IMR-90 (cell line): ENCODE data around the gene FFAR3. TPM values are rescaled to one million over a fixed set of nuclear protein-coding genes. Genes with fewer than 3 reads are reported as not detected.

Experiments used
- ATAC-seq: fragments of 200-7000 bp; cut with Tn5 transposase; 2 replicates; pipeline ENCODE4 v1.9.1; 2020; ENCODE audit warnings: low read depth, mild to moderate bottlenecking, moderate library complexity
- BruUV-seq: library from RNA; stranded (reverse); fragments of 400-500 nt; replicated peaks from 2 replicates; lab custom pipeline; 2021; lab: Mats Ljungman, UMichigan
- CTCF ChIA-PET: fragments of 300-600 bp; formaldehyde crosslinking; extraction: SDS; loops from one replicate; lab custom pipeline; 2021; ENCODE audit warnings: antibody characterized with exemption; lab: Yijun Ruan, JAX
- POLR2A ChIA-PET: fragments of 300-600 bp; sonication (Branson Sonifier 250); formaldehyde crosslinking; loops from one replicate; lab custom pipeline; 2022; ENCODE audit warnings: antibody characterized with exemption; ENCODE audit not compliant: unreplicated experiment; lab: Charles Lee
- DNase-seq: peaks from one replicate; pipeline ENCODE4 v3.0.0; 2013
- H2AFZ ChIP-seq: replicated peaks from 2 replicates; pipeline ENCODE3; 2013; ENCODE audit warnings: low read length, mild to moderate bottlenecking; ENCODE audit not compliant: poor library complexity
- H2AK5ac ChIP-seq: 2 replicates; pipeline ENCODE4 v1.6.1; 2013; ENCODE audit warnings: low read depth, low read length, inconsistent platforms
- H2AK9ac ChIP-seq: replicated peaks from 2 replicates; pipeline ENCODE3; 2013; ENCODE audit warnings: mild to moderate bottlenecking, low read depth, low read length, moderate library complexity; ENCODE audit not compliant: poor library complexity
- H2BK120ac ChIP-seq: 2 replicates; pipeline ENCODE4 v1.6.1; 2013; ENCODE audit warnings: low read depth, low read length, inconsistent platforms
- H2BK15ac ChIP-seq: 3 replicates; pipeline ENCODE4 v1.6.1; 2013; ENCODE audit warnings: low read depth, low read length, inconsistent platforms
- H2BK20ac ChIP-seq: 2 replicates; pipeline ENCODE4 v1.6.1; 2013; ENCODE audit warnings: low read depth, mild to moderate bottlenecking, inconsistent platforms, low read length, moderate library complexity
- H2BK5ac ChIP-seq: 2 replicates; pipeline ENCODE4 v1.6.1; 2013; ENCODE audit warnings: mild to moderate bottlenecking, low read depth, low read length, inconsistent platforms; ENCODE audit not compliant: poor library complexity, severe bottlenecking
- H3K14ac ChIP-seq: replicated peaks from 2 replicates; pipeline ENCODE4 v1.6.1; 2013; ENCODE audit warnings: low read depth, low read length, inconsistent platforms
- H3K18ac ChIP-seq: 2 replicates; pipeline ENCODE4 v1.6.1; 2013; ENCODE audit warnings: low read depth, low read length, control low read depth
- H3K23ac ChIP-seq: 2 replicates; pipeline ENCODE4 v1.6.1; 2013; ENCODE audit warnings: low read depth, low read length, inconsistent platforms
- H3K27ac ChIP-seq: 2 replicates; pipeline ENCODE4 v1.5.1; 2013; ENCODE audit warnings: mild to moderate bottlenecking, control low read depth, low read length; ENCODE audit not compliant: insufficient read depth
- H3K27me3 ChIP-seq: 2 replicates; pipeline ENCODE4 v1.6.1; 2013; ENCODE audit warnings: low read length; ENCODE audit not compliant: control insufficient read depth, insufficient read depth
- H3K36me3 ChIP-seq: 2 replicates; pipeline ENCODE4 v1.6.1; 2013; ENCODE audit warnings: low read length, mixed read lengths; ENCODE audit not compliant: control insufficient read depth, insufficient read depth
- H3K4ac ChIP-seq: 2 replicates; pipeline ENCODE4 v1.6.1; 2013; ENCODE audit warnings: low read depth, low read length, inconsistent platforms
- H3K4me1 ChIP-seq: 2 replicates; pipeline ENCODE4 v1.6.1; 2013; ENCODE audit warnings: low read length, mixed read lengths; ENCODE audit not compliant: control insufficient read depth, insufficient read depth
- H3K4me2 ChIP-seq: 2 replicates; pipeline ENCODE4 v1.6.1; 2013; ENCODE audit warnings: low read depth, mild to moderate bottlenecking, control low read depth, low read length, moderate library complexity
- H3K4me3 ChIP-seq: 2 replicates; pipeline ENCODE4 v1.5.1; 2013; ENCODE audit warnings: low read depth, mild to moderate bottlenecking, control low read depth, low read length, moderate library complexity; ENCODE audit not compliant: insufficient read depth
- H3K56ac ChIP-seq: 2 replicates; pipeline ENCODE4 v1.6.1; 2013; ENCODE audit warnings: low read length, inconsistent platforms; ENCODE audit not compliant: insufficient read depth; ENCODE audit errors: extremely low read depth
- H3K79me1 ChIP-seq, 2 experiments: 2 replicates each; pipeline ENCODE4 v1.6.1; 2013; ENCODE audit warnings: low read length in 2 of 2, inconsistent platforms in 1 of 2, low read depth in 1 of 2
- H3K9ac ChIP-seq: 2 replicates; pipeline ENCODE4 v1.6.1; 2013; ENCODE audit warnings: low read depth, low read length, control low read depth
- H3K9me1 ChIP-seq: 2 replicates; pipeline ENCODE4 v1.6.1; 2013; ENCODE audit warnings: low read length, inconsistent platforms; ENCODE audit not compliant: insufficient read depth
- H3K9me3 ChIP-seq: 2 replicates; pipeline ENCODE4 v1.6.1; 2013; ENCODE audit warnings: low read length; ENCODE audit not compliant: control insufficient read depth, insufficient read depth
- H4K20me1 ChIP-seq: 2 replicates; pipeline ENCODE4 v1.6.1; 2013; ENCODE audit warnings: low read length, inconsistent platforms; ENCODE audit not compliant: insufficient read depth
- H4K5ac ChIP-seq: 2 replicates; pipeline ENCODE4 v1.6.1; 2013; ENCODE audit warnings: mild to moderate bottlenecking, low read depth, low read length, control low read depth
- H4K8ac ChIP-seq, 2 experiments: 2 replicates each; pipeline ENCODE4 v1.6.1; 2013; ENCODE audit warnings: low read depth in 2 of 2, low read length in 2 of 2, control low read depth in 1 of 2, inconsistent platforms in 1 of 2
- H4K91ac ChIP-seq: 2 replicates; pipeline ENCODE4 v1.6.1; 2013; ENCODE audit warnings: low read depth, low read length, inconsistent platforms; ENCODE audit not compliant: insufficient read depth
- BHLHE40 ChIP-seq: fragments of 150-350 bp; IDR thresholded peaks from 2 replicates; pipeline ENCODE4 v1.6.1; 2016; ENCODE audit warnings: mild to moderate bottlenecking, low read depth, low read length
- CEBPB ChIP-seq: IDR thresholded peaks from 2 replicates; pipeline ENCODE4 v1.6.1; 2012; ENCODE audit warnings: low read depth, low read length, improper control_type of control experiment
- CTCF ChIP-seq: conservative IDR thresholded peaks from 2 replicates; pipeline ENCODE4 v1.5.1; 2012; ENCODE audit warnings: mild to moderate bottlenecking, low read depth, low read length, improper control_type of control experiment
- ELK1 ChIP-seq: fragments of 150-350 bp; IDR thresholded peaks from 2 replicates; pipeline ENCODE4 v1.6.1; 2016; ENCODE audit warnings: low read depth, mild to moderate bottlenecking, low read length, moderate library complexity, borderline replicate concordance
- FOS ChIP-seq: fragments of 150-350 bp; IDR thresholded peaks from 2 replicates; pipeline ENCODE4 v1.6.1; 2016; ENCODE audit warnings: low read depth, low read length
- MAFK ChIP-seq: IDR thresholded peaks from 2 replicates; pipeline ENCODE4 v1.6.1; 2012; ENCODE audit warnings: low read depth, low read length, improper control_type of control experiment
- MAZ ChIP-seq: IDR thresholded peaks from 2 replicates; pipeline ENCODE4 v1.6.1; 2012; ENCODE audit warnings: low read depth, mild to moderate bottlenecking, low read length, improper control_type of control experiment, moderate library complexity, borderline replicate concordance
- MXI1 ChIP-seq: IDR thresholded peaks from 2 replicates; pipeline ENCODE4 v1.6.1; 2012; ENCODE audit warnings: low read depth, mild to moderate bottlenecking, low read length, moderate library complexity, borderline replicate concordance
- NFE2L2 ChIP-seq: fragments of 150-350 bp; IDR thresholded peaks from 2 replicates; pipeline ENCODE4 v1.6.1; 2016; ENCODE audit warnings: low read depth, mild to moderate bottlenecking, low read length
- POLR2A ChIP-seq: IDR thresholded peaks from 2 replicates; pipeline ENCODE4 v1.6.1; 2012; ENCODE audit warnings: mild to moderate bottlenecking, low read depth, low read length
- RAD21 ChIP-seq: IDR thresholded peaks from 2 replicates; pipeline ENCODE4 v1.6.1; 2012; ENCODE audit warnings: low read length, improper control_type of control experiment
- RCOR1 ChIP-seq: IDR thresholded peaks from 2 replicates; pipeline ENCODE4 v1.6.1; 2012; ENCODE audit warnings: mild to moderate bottlenecking, low read length, improper control_type of control experiment; ENCODE audit not compliant: insufficient replicate concordance
- SMC3 ChIP-seq: fragments of 150-350 bp; IDR thresholded peaks from 2 replicates; pipeline ENCODE4 v1.6.1; 2016; ENCODE audit warnings: low read depth, mild to moderate bottlenecking, antibody characterized with exemption, low read length, moderate library complexity
- WGBS, 2 experiments: methylation state at CpG; one replicate each; pipeline versions ENCODE4 v1.1.5 to v1.1.7; 2013; ENCODE audit warnings: missing lambda C conversion rate in 2 of 2; ENCODE audit not compliant: insufficient read length in 1 of 2; ENCODE audit errors: extremely low coverage in 2 of 2; 5-methylcytosine and 5-hydroxymethylcytosine counted together
- dilution Hi-C: fragments of 300-500 bp; cut with HindIII; formaldehyde crosslinking; loops from one replicate; pipeline ENCODE4 v1.14.3; 2018; ENCODE audit warnings: low sequenced_read_pairs; ENCODE audit not compliant: unreplicated experiment
- in situ Hi-C: fragments of 300-500 bp; cut with MboI; formaldehyde crosslinking; loops from 3 replicates; pipeline ENCODE4 v1.14.3; 2019; ENCODE audit warnings: low sequenced_read_pairs, inconsistent platforms, mixed read lengths
- intact Hi-C: fragments of 100-400 bp; cut with micrococcal nuclease; formaldehyde crosslinking; loops from 2 replicates; pipeline ENCODE4 v1.10.0; 2022
- polyA plus RNA-seq, 3 experiments: library from polyadenylated mRNA; depleted of rRNA; stranded (reverse); fragments of >200 nt; gene quantifications; 2 replicates each; pipeline ENCODE4 v1.2.3, GENCODE V29; 2012; ENCODE audit warnings: low replicate concordance in 1 of 3
- total RNA-seq: library from RNA; depleted of rRNA; stranded (reverse); fragments of >200 nt; gene quantifications from 2 replicates; pipeline ENCODE4 v1.2.3, GENCODE V29; 2012
- TF ChIP-seq, protein P1 (sequence below): fragments of 150-350 bp; IDR thresholded peaks from 2 replicates; pipeline ENCODE4 v1.6.1; 2017; ENCODE audit warnings: mild to moderate bottlenecking, antibody characterized with exemption, low read length, low read depth

FFAR3 gene
- total and polyA plus RNA-seq, 2 of the 4 experiments (the other 2 are of a cell fraction): not detected

- Histone ChIP-seq H3K79me1 (no peaks in the 10 kb centered on the region), H3K27ac (no peak overlapping the region), H4K8ac (no peak overlapping the region), H3K36me3 (no peaks in the 10 kb centered on the region), H3K4ac (no peak overlapping the region), H3K4me1 (no peaks in the 10 kb centered on the region), H2AFZ (no peak overlapping the region), H3K27me3 (peaks cover 13% of the 10 kb centered on the region), H2BK15ac (no peak overlapping the region), H3K18ac (no peak overlapping the region), H2BK5ac (no peak overlapping the region), H2BK20ac (no peak overlapping the region), H2BK120ac (no peak overlapping the region), H2AK5ac (no peak overlapping the region), H3K56ac (no peak overlapping the region), H2AK9ac (no peak overlapping the region), H3K4me2 (no peak overlapping the region), H4K20me1 (no peaks in the 10 kb centered on the region), H3K9me3 (no peaks in the 10 kb centered on the region), H3K23ac (no peak overlapping the region), H4K91ac (no peak overlapping the region), H3K14ac (no peak overlapping the region), H3K4me3 (no peak overlapping the region), H3K9ac (no peak overlapping the region), H4K5ac (no peak overlapping the region), H3K9me1 (no peaks in the 10 kb centered on the region)
- DNase-seq: no peak
- in situ Hi-C loops (loop anchor here (25.0 kb wide), 1 partner anchor 237 kb away; the partner anchor contains the start of gene PMIS2), intact Hi-C loops (loop anchor here (10.0 kb wide), 1 partner anchor 115 kb away; no protein-coding TSS in a partner anchor), dilution Hi-C loops (no loop called here)
- 44% methylated on average over 7 of the region's 17 CpGs; no CpG with 5 or more reads in 1 of the 2 experiments for WGBS, 2 experiments
- POLR2A ChIA-PET: no interaction called here
- CTCF ChIA-PET: no interaction called here
- no TSS peak for BruUV-seq
- ATAC-seq: no peak
- no peak for TF ChIP-seq FOS
- TF ChIP-seq CTCF: no peak
- no peak for TF ChIP-seq ELK1
- no peak for TF ChIP-seq CEBPB
- TF ChIP-seq, protein P1, sequence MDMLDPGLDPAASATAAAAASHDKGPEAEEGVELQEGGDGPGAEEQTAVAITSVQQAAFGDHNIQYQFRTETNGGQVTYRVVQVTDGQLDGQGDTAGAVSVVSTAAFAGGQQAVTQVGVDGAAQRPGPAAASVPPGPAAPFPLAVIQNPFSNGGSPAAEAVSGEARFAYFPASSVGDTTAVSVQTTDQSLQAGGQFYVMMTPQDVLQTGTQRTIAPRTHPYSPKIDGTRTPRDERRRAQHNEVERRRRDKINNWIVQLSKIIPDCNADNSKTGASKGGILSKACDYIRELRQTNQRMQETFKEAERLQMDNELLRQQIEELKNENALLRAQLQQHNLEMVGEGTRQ: no peak
- no peak for TF ChIP-seq POLR2A
- TF ChIP-seq NFE2L2: no peak
- TF ChIP-seq MAZ: no peak
- TF ChIP-seq MXI1: no peak
- no peak for TF ChIP-seq MAFK
- no peak for TF ChIP-seq SMC3
- TF ChIP-seq RAD21: no peak
- TF ChIP-seq BHLHE40: no peak
- no peak for TF ChIP-seq RCOR1
Observed at GRCh38 chr19:35349614-35350521, 8.4 kb upstream of the FFAR3 start.
